Endothelial cell of umbilical vein (primary cell): ENCODE results near the gene DEFB124. TPM values are rescaled to one million over a fixed set of nuclear protein-coding genes. Genes with fewer than 3 reads are reported as not detected.

ENCODE experiments used
- BruUV-seq: library from RNA; stranded (reverse); fragments of 400-500 nt; replicated peaks from 2 replicates; lab custom pipeline; 2021; lab: Mats Ljungman, UMichigan
- CTCF ChIA-PET: fragments of 300-600, 350-600 bp; sonication (Branson Sonifier 250); formaldehyde crosslinking; loops from one replicate; lab custom pipeline; 2021; ENCODE audit warnings: antibody characterized with exemption, inconsistent platforms; lab: Charles Lee
- POLR2A ChIA-PET: fragments of 300-600, 350-600 bp; sonication (Branson Sonifier 250); formaldehyde crosslinking; loops from one replicate; lab custom pipeline; 2021; ENCODE audit warnings: antibody characterized with exemption, inconsistent platforms; lab: Charles Lee
- DNase-seq: peaks from one replicate; pipeline ENCODE4 v3.0.0-alpha.2; 2011; ENCODE audit warnings: low read depth, low spot score
- FAIRE-seq: peaks from 2 replicates; lab custom pipeline; 2011; peaks lifted over from hg19 to GRCh38; lab: Jason Lieb, UNC
- H2AFZ ChIP-seq: 2 replicates; pipeline ENCODE4 v1.6.0; 2012; ENCODE audit warnings: low read depth, low read length, control low read depth, inconsistent platforms
- H3K27ac ChIP-seq: 2 replicates; pipeline ENCODE4 v1.5.1; 2011; ENCODE audit warnings: low read depth, mild to moderate bottlenecking, control low read depth, low read length, moderate library complexity; ENCODE audit not compliant: insufficient read depth
- H3K27me3 ChIP-seq, 2 experiments: 2 replicates each; pipeline versions ENCODE4 v1.6.0 to v1.6.1; 2011; ENCODE audit warnings: low read length in 2 of 2, mixed read lengths in 1 of 2; ENCODE audit not compliant: control insufficient read depth in 2 of 2, insufficient read depth in 2 of 2
- H3K36me3 ChIP-seq, 2 experiments: 2 replicates in 1 of 2; 3 replicates in 1 of 2; pipeline ENCODE4 v1.5.1; 2011; ENCODE audit warnings: low read length in 2 of 2, mild to moderate bottlenecking in 1 of 2, moderate library complexity in 1 of 2; ENCODE audit not compliant: control insufficient read depth in 2 of 2, insufficient read depth in 2 of 2; ENCODE audit errors: extremely low read depth in 1 of 2
- H3K4me1 ChIP-seq: 3 replicates; pipeline ENCODE4 v1.5.1; 2011; ENCODE audit warnings: mild to moderate bottlenecking, low read length; ENCODE audit not compliant: control insufficient read depth, insufficient read depth; ENCODE audit errors: extremely low read depth
- H3K4me2 ChIP-seq: 2 replicates; pipeline ENCODE4 v1.6.1; 2011; ENCODE audit warnings: low read length, control low read depth, mixed read lengths; ENCODE audit not compliant: insufficient read depth
- H3K4me3 ChIP-seq, 3 experiments: fragments of 200-600 bp in 1 of 3; sonication (generic), shearing (Covaris generic) in 1 of 3; replicated peaks in 1 of 3; 2 replicates each; pipeline ENCODE4 v1.5.1; 2011 to 2016; ENCODE audit warnings: control low read depth in 3 of 3, low read length in 3 of 3, mild to moderate bottlenecking in 2 of 3, inconsistent platforms in 1 of 3, low read depth in 1 of 3, moderate library complexity in 1 of 3; ENCODE audit not compliant: insufficient read depth in 1 of 3
- H3K79me2 ChIP-seq: 2 replicates; pipeline ENCODE4 v1.6.0; 2012; ENCODE audit warnings: low read length, inconsistent platforms; ENCODE audit not compliant: control insufficient read depth, insufficient read depth
- H3K9ac ChIP-seq: replicated peaks from 2 replicates; pipeline ENCODE3; 2011; ENCODE audit warnings: low read length, control low read depth; ENCODE audit not compliant: insufficient read depth; ENCODE audit errors: extremely low read depth
- H3K9me1 ChIP-seq: replicated peaks from 3 replicates; pipeline ENCODE4 v1.6.0; 2011; ENCODE audit warnings: mild to moderate bottlenecking, low read length; ENCODE audit not compliant: control insufficient read depth, insufficient read depth; ENCODE audit errors: extremely low read depth
- H3K9me3 ChIP-seq: replicated peaks from 2 replicates; pipeline ENCODE4 v1.5.1; 2012; ENCODE audit warnings: low read length, inconsistent platforms; ENCODE audit not compliant: control insufficient read depth, insufficient read depth
- H4K20me1 ChIP-seq: replicated peaks from 2 replicates; pipeline ENCODE3; 2011; ENCODE audit warnings: mild to moderate bottlenecking, low read length; ENCODE audit not compliant: control insufficient read depth, insufficient read depth; ENCODE audit errors: extremely low read depth
- CTCF ChIP-seq, 2 donors: IDR thresholded peaks; 1 replicate in 1 of 2; 2 replicates in 1 of 2; pipeline ENCODE4 v1.5.1; 2011; ENCODE audit warnings: low read length in 2 of 2, mild to moderate bottlenecking in 2 of 2, moderate library complexity in 2 of 2, control low read depth in 1 of 2, inconsistent platforms in 1 of 2, low read depth in 1 of 2; ENCODE audit not compliant: insufficient read depth in 1 of 2; ENCODE audit errors: extremely low read depth in 1 of 2
- EZH2 ChIP-seq: IDR thresholded peaks from 2 replicates; pipeline ENCODE4 v1.6.1; 2012; ENCODE audit warnings: borderline replicate concordance, low read depth, mild to moderate bottlenecking, moderate library complexity, low read length, inconsistent platforms; ENCODE audit not compliant: severe bottlenecking
- GATA2 ChIP-seq: IDR thresholded peaks from 2 replicates; pipeline ENCODE4 v1.7.0; 2011; ENCODE audit warnings: low read depth, mild to moderate bottlenecking, moderate library complexity, mixed read lengths, low read length; ENCODE audit not compliant: insufficient read length, insufficient read depth
- JUN ChIP-seq: IDR thresholded peaks from 2 replicates; pipeline ENCODE4 v1.6.1; 2011; ENCODE audit warnings: borderline replicate concordance, low read depth; ENCODE audit not compliant: insufficient read length, insufficient read depth
- MYC ChIP-seq: IDR thresholded peaks from one replicate; pipeline ENCODE4 v1.6.1; 2011; ENCODE audit warnings: mild to moderate bottlenecking, low read depth, low read length
- POLR2A ChIP-seq: IDR thresholded peaks from 2 replicates; pipeline ENCODE4 v1.6.1; 2012; ENCODE audit warnings: low read depth, mild to moderate bottlenecking, control low read depth, low read length
- POLR2AphosphoS5 ChIP-seq: IDR thresholded peaks from 2 replicates; pipeline ENCODE4 v1.6.1; 2012; ENCODE audit warnings: low read depth, mild to moderate bottlenecking, control low read depth, low read length, moderate library complexity; ENCODE audit not compliant: insufficient read depth
- dilution Hi-C: fragments of 300-500 bp; cut with MboI; formaldehyde crosslinking; loops from one replicate; pipeline ENCODE4 v1.15.0; 2019; ENCODE audit warnings: low sequenced_read_pairs; ENCODE audit not compliant: extremely low pct_ligation_motif_present
- intact Hi-C: fragments of 100-400 bp; cut with micrococcal nuclease; formaldehyde crosslinking; loops from one replicate; pipeline ENCODE4 v1.10.0; 2022
- polyA plus RNA-seq, 4 experiments: library from polyadenylated mRNA; depleted of rRNA in 3 of 4; stranded (reverse) in 3 of 4; unstranded in 1 of 4; fragments of >200 nt; gene quantifications; 2 replicates each; pipeline versions ENCODE4 v1.2.1 to v1.2.3, GENCODE V29; 2011 to 2012; ENCODE audit warnings: missing spikeins in 1 of 4
- total RNA-seq: library from RNA; stranded (reverse); gene quantifications from 2 replicates; pipeline ENCODE4 v1.2.3, GENCODE V29; 2021
- TF ChIP-seq, protein P1 (sequence below): IDR thresholded peaks from 2 replicates; pipeline ENCODE4 v1.6.1; 2011; ENCODE audit not compliant: insufficient read depth, insufficient read length

Gene DEFB124
- total and polyA plus RNA-seq, 2 donors (not counting 3 experiments of a cell fraction or from before 2014, with no cell fraction given): not detected

DNA sequence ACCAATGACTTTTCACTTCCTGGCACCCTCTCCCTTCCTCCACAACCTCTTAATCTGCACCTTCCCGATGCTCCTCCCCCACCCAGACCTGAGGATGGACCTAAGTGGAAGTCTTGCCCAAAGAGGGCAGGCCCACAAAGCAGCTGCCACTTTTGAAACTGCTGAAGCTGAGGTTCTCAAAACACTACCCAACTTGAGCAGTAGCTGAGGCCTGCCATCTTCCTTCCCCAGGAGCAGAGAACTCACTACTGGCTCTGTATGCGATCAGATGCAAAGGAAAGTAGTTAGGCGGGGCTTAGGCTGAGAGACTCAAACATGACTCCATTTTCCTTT is 40.8 kb upstream of the DEFB124 start:
- ChIA-PET CTCF (interaction anchor here (1.1 kb wide), 1 partner anchor 12 kb away, joined by 5 read pairs; no protein-coding TSS in a partner anchor), POLR2A (no interaction called here)
- H3K36me3 ChIP-seq: peaks cover 0 to 4% of the 10 kb centered on the region in 2 experiments
- BruUV-seq: no TSS peak
- H2AFZ ChIP-seq: no peak overlapping the region
- no peaks in the 10 kb centered on the region for H3K9me3 ChIP-seq
- H3K4me1 ChIP-seq: peaks cover 25% of the 10 kb centered on the region
- no peak overlapping the region for H3K9ac ChIP-seq
- intact Hi-C loops: loop anchor here (2.0 kb wide), 3 partner anchors 31 to 97 kb away; no protein-coding TSS in a partner anchor
- H3K79me2 ChIP-seq: peaks cover 57% of the 10 kb centered on the region
- no peak overlapping the region for H3K27ac ChIP-seq
- no peaks in the 10 kb centered on the region for H3K27me3 ChIP-seq
- no peaks in the 10 kb centered on the region for H3K9me1 ChIP-seq
- peak overlapping the region; percentile 68 for H3K4me2 ChIP-seq
- H3K4me3 ChIP-seq: peak overlapping the region in 2 of 3 experiments; percentile 70 to 84
- DNase-seq (no peak), FAIRE-seq (peak; percentile 59)
- H4K20me1 ChIP-seq: no peaks in the 10 kb centered on the region
- dilution Hi-C loops: no loop called here
- no peak for TF ChIP-seq POLR2A
- TF ChIP-seq, protein P1, sequence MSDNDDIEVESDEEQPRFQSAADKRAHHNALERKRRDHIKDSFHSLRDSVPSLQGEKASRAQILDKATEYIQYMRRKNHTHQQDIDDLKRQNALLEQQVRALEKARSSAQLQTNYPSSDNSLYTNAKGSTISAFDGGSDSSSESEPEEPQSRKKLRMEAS: no peak
- no peak for TF ChIP-seq EZH2

DNA sequence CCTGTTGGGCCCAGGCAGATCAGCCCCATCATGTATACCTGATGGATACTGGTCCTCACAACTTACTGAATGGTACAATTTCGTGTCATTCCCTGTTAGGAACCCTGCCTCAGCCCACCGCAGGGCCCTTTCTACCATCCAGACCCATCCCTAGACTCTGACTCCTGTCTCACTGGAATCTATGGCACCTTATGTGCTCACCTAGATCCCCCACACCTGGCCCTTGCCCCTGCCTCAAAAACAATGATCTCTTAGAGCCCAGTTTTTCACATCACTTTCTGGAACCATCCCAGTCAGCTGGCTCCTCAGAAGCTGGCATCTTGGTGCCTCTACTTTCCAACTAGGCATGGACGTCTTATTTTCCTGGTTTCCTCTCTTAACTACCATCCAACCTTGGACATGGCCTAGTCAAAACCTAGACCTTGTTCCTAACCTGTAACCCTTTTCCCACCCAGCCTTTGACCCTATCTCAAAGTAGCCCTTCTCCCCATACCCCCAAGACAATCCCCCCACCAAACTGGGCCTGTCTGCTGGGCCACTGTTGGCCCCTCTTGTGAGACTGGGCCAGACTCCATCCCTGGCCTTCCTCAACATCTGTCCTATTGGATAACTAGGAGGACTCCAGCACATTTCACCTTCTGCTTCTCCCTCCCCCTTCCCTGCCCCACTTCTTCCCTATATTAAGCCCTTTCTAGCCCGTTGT is 40.3 kb upstream of the DEFB124 start:
- POLR2A ChIA-PET: no interaction called here
- no peaks in the 10 kb centered on the region for H3K9me3 ChIP-seq
- no TSS peak for BruUV-seq
- TF ChIP-seq CTCF (IDR thresholded peaks at IDR 0.05; ENCODE audit: extremely low read depth in 1 of 2, insufficient read depth in 1 of 2, low read depth in 1 of 2, low read length in 2 of 2) (no peak), POLR2AphosphoS5 (no peak), POLR2A (no peak), GATA2 (no peak), EZH2 (no peak), MYC (no peak), JUN (no peak)
- H3K9me1 ChIP-seq: no peaks in the 10 kb centered on the region
- peak overlapping the region; percentile 38 for H3K27ac ChIP-seq
- FAIRE-seq: peak; percentile 15
- intact Hi-C loops: loop anchor here (2.0 kb wide), 2 partner anchors 30 to 46 kb away; no protein-coding TSS in a partner anchor
- H2AFZ ChIP-seq: no peak overlapping the region
- H3K27me3 ChIP-seq: no peaks in the 10 kb centered on the region
- H3K4me3 ChIP-seq: peak overlapping the region; percentile 7 to 84 (median 70)
- peaks cover 25% of the 10 kb centered on the region for H3K4me1 ChIP-seq
- no peaks in the 10 kb centered on the region for H4K20me1 ChIP-seq
- H3K79me2 ChIP-seq: peaks cover 53% of the 10 kb centered on the region
- DNase-seq: no peak
- H3K4me2 ChIP-seq: peak overlapping the region; percentile 68
- CTCF ChIA-PET: interaction anchor here (1.1 to 1.6 kb wide), 2 partner anchors 12 to 45 kb away, joined by 5 to 8 read pairs; no protein-coding TSS in a partner anchor
- peak overlapping the region; percentile 73 for H3K9ac ChIP-seq
- dilution Hi-C loops: no loop called here
- peaks cover 0 to 2% of the 10 kb centered on the region in 2 experiments for H3K36me3 ChIP-seq
